Body of pancreas (tissue), 4 donors: Measurements from ENCODE around the gene SCN4A.

Experiments
- POLR2A ChIP-seq, 3 donors: fragments of 450-650 bp; IDR thresholded peaks; one replicate each; pipeline ENCODE4 v1.6.1; 2016; ENCODE audit warnings: antibody characterized with exemption in 3 of 3, mild to moderate bottlenecking in 2 of 3
- TF ChIP-seq, protein P1 (sequence below), 7 experiments: fragments of 450-650 bp in 4 of 7; fragments of 200-600 bp in 3 of 7; sonication (generic) in 3 of 7; IDR thresholded peaks; one replicate each; pipeline ENCODE4 v1.5.1; 2016 to 2019; ENCODE audit warnings: antibody characterized with exemption in 7 of 7

DNA sequence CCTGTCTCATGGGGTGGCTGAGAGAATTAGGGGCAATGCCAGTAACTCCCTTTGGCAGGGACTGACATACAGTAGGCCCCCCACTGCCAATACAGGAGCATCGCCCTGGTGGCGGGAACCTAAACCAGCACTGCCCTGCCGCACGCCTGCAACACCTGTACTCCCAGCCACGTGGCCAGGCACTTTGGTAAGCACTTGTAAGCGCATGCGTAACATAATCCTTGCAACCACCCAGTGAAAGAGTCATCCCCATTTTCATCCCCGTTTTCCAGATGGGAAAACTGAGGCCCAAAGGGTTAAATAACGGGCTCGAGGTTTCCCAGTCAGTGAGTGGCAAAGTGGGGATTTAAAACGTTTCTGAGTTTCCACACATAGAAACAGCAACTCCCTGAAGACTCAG, 17.5 kb downstream of the SCN4A start:
- TF ChIP-seq, protein P1, sequence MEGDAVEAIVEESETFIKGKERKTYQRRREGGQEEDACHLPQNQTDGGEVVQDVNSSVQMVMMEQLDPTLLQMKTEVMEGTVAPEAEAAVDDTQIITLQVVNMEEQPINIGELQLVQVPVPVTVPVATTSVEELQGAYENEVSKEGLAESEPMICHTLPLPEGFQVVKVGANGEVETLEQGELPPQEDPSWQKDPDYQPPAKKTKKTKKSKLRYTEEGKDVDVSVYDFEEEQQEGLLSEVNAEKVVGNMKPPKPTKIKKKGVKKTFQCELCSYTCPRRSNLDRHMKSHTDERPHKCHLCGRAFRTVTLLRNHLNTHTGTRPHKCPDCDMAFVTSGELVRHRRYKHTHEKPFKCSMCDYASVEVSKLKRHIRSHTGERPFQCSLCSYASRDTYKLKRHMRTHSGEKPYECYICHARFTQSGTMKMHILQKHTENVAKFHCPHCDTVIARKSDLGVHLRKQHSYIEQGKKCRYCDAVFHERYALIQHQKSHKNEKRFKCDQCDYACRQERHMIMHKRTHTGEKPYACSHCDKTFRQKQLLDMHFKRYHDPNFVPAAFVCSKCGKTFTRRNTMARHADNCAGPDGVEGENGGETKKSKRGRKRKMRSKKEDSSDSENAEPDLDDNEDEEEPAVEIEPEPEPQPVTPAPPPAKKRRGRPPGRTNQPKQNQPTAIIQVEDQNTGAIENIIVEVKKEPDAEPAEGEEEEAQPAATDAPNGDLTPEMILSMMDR (IDR thresholded peaks at IDR 0.05): no peak
- TF ChIP-seq POLR2A (IDR thresholded peaks at IDR 0.05): no peak
